Endothelial cell of umbilical vein (primary cell): Measurements from ENCODE around the gene LRP1B.

Experiments
- CTCF ChIP-seq, 2 donors: IDR thresholded peaks; 1 replicate in 1 of 2; 2 replicates in 1 of 2; pipeline ENCODE4 v1.5.1; 2011; ENCODE audit warnings: low read length in 2 of 2, mild to moderate bottlenecking in 2 of 2, moderate library complexity in 2 of 2, control low read depth in 1 of 2, inconsistent platforms in 1 of 2, low read depth in 1 of 2; ENCODE audit not compliant: insufficient read depth in 1 of 2; ENCODE audit errors: extremely low read depth in 1 of 2
- EZH2 ChIP-seq: IDR thresholded peaks from 2 replicates; pipeline ENCODE4 v1.6.1; 2012; ENCODE audit warnings: borderline replicate concordance, low read depth, mild to moderate bottlenecking, moderate library complexity, low read length, inconsistent platforms; ENCODE audit not compliant: severe bottlenecking
- GATA2 ChIP-seq: IDR thresholded peaks from 2 replicates; pipeline ENCODE4 v1.7.0; 2011; ENCODE audit warnings: low read depth, mild to moderate bottlenecking, moderate library complexity, mixed read lengths, low read length; ENCODE audit not compliant: insufficient read length, insufficient read depth
- JUN ChIP-seq: IDR thresholded peaks from 2 replicates; pipeline ENCODE4 v1.6.1; 2011; ENCODE audit warnings: borderline replicate concordance, low read depth; ENCODE audit not compliant: insufficient read length, insufficient read depth
- MAX ChIP-seq: IDR thresholded peaks from 2 replicates; pipeline ENCODE4 v1.6.1; 2011; ENCODE audit not compliant: insufficient read depth, insufficient read length
- POLR2A ChIP-seq: IDR thresholded peaks from 2 replicates; pipeline ENCODE4 v1.6.1; 2012; ENCODE audit warnings: low read depth, mild to moderate bottlenecking, control low read depth, low read length

GRCh38 chr2:140249821-140250220, 1881.0 kb downstream of the LRP1B start:
- TF ChIP-seq MAX (no peak), EZH2 (no peak), GATA2 (no peak), CTCF (IDR thresholded peaks at IDR 0.05; ENCODE audit: extremely low read depth in 1 of 2, insufficient read depth in 1 of 2, low read depth in 1 of 2, low read length in 2 of 2) (no peak), JUN (no peak), POLR2A (no peak)
